Activated CD4-positive, alpha-beta T cell treated with anti-CD3 and anti-CD28 coated beads, Interleukin-2, amount 10 ng/mL, durations not matched to agents 7 days and 5 days (primary cell): Measurements from ENCODE around the gene LAMA2. TPM values are rescaled to one million over a fixed set of nuclear protein-coding genes. Genes with fewer than 3 reads are reported as not detected.

Experiments used
- CTCF ChIA-PET: fragments of 350-600 bp; sonication (Branson Sonifier 250); formaldehyde crosslinking; loops from one replicate; lab custom pipeline; 2021; ENCODE audit warnings: antibody characterized with exemption; lab: Charles Lee
- POLR2A ChIA-PET: fragments of 350-600 bp; sonication (Branson Sonifier 250); formaldehyde crosslinking; loops from one replicate; lab custom pipeline; 2021; ENCODE audit warnings: antibody characterized with exemption; lab: Charles Lee
- DNase-seq: peaks from one replicate; pipeline ENCODE4 v3.0.0-alpha.2; 2020
- H3K27ac Mint-ChIP-seq: one replicate; pipeline ENCODE4 v1.8.0; 2021; ENCODE audit warnings: mild to moderate bottlenecking, moderate library complexity, mixed read lengths
- H3K27me3 Mint-ChIP-seq: one replicate; pipeline ENCODE4 v1.8.0; 2021; ENCODE audit warnings: mixed read lengths
- H3K36me3 Mint-ChIP-seq: one replicate; pipeline ENCODE4 v1.8.0; 2021; ENCODE audit warnings: low read depth, mixed read lengths
- H3K4me1 Mint-ChIP-seq: one replicate; pipeline ENCODE4 v1.8.0; 2021; ENCODE audit warnings: mixed read lengths
- H3K4me3 Mint-ChIP-seq: one replicate; pipeline ENCODE4 v1.8.0; 2021; ENCODE audit warnings: mild to moderate bottlenecking, moderate library complexity, mixed read lengths
- H3K9me3 Mint-ChIP-seq: one replicate; pipeline ENCODE4 v1.8.0; 2021; ENCODE audit warnings: mixed read lengths
- total RNA-seq, 2 experiments: library from RNA; stranded (reverse); gene quantifications; one replicate each; pipeline ENCODE4 v1.2.3, GENCODE V29; 2021

Gene LAMA2
- total RNA-seq, 2 experiments from 2014 or later, result 0.02 to 0.05 TPM

- Mint-ChIP-seq H3K27ac (no peak overlapping the region), H3K9me3 (no peaks in the 10 kb centered on the region), H3K27me3 (no peaks in the 10 kb centered on the region), H3K4me3 (no peak overlapping the region), H3K36me3 (no peaks in the 10 kb centered on the region), H3K4me1 (no peaks in the 10 kb centered on the region)
- ChIA-PET POLR2A (no interaction called here), CTCF (interaction anchor here (0.9 kb wide), 1 partner anchor 293 kb away, joined by 4 read pairs; the partner anchor contains the start of gene ARHGAP18)
- no peak for DNase-seq
These were observed 533.5 kb downstream of the LAMA2 start for GRCh38 chr6:129416337-129416990.

GRCh38 chr6:129417416-129418086 lies 534.6 kb downstream of the LAMA2 start:
- Mint-ChIP-seq H3K9me3 (peaks cover 2% of the 10 kb centered on the region), H3K4me3 (no peak overlapping the region), H3K4me1 (no peaks in the 10 kb centered on the region), H3K27me3 (peaks cover 2% of the 10 kb centered on the region), H3K36me3 (no peaks in the 10 kb centered on the region), H3K27ac (no peak overlapping the region)
- DNase-seq, result no peak
- ChIA-PET POLR2A (no interaction called here), CTCF (interaction anchor here (0.9 kb wide), 1 partner anchor 292 kb away, joined by 4 read pairs; the partner anchor contains the start of gene ARHGAP18)

GRCh38 chr6:129419324-129419723 lies 536.4 kb downstream of the LAMA2 start:
- CTCF ChIA-PET, result no interaction called here
- Mint-ChIP-seq H3K27me3 (peaks cover 2% of the 10 kb centered on the region), H3K36me3 (no peaks in the 10 kb centered on the region), H3K4me3 (no peak overlapping the region), H3K9me3 (peaks cover 2% of the 10 kb centered on the region), H3K27ac (no peak overlapping the region), H3K4me1 (no peaks in the 10 kb centered on the region)
- POLR2A ChIA-PET, result no interaction called here
- DNase-seq, result no peak

- Mint-ChIP-seq H3K9me3 (peaks cover 5% of the 10 kb centered on the region), H3K4me3 (no peak overlapping the region), H3K36me3 (no peaks in the 10 kb centered on the region), H3K27ac (no peak overlapping the region), H3K27me3 (peaks cover 2% of the 10 kb centered on the region), H3K4me1 (no peaks in the 10 kb centered on the region)
- no peak for DNase-seq
- ChIA-PET POLR2A (no interaction called here), CTCF (interaction anchor here (0.6 kb wide), 1 partner anchor 1627 kb away, joined by 3 read pairs; no protein-coding TSS in a partner anchor)
These were observed 543.4 kb downstream of the LAMA2 start for GRCh38 chr6:129426343-129426742.

- H3K27ac Mint-ChIP-seq, result no peak overlapping the region
- no peaks in the 10 kb centered on the region for H3K4me1 Mint-ChIP-seq
- no peaks in the 10 kb centered on the region for H3K27me3 Mint-ChIP-seq
- no peak overlapping the region for H3K4me3 Mint-ChIP-seq
- CTCF ChIA-PET, result no interaction called here
- DNase-seq, result no peak
- POLR2A ChIA-PET, result no interaction called here
- no peaks in the 10 kb centered on the region for H3K36me3 Mint-ChIP-seq
- H3K9me3 Mint-ChIP-seq, result peaks cover 3% of the 10 kb centered on the region
These were observed 547.0 kb downstream of the LAMA2 start for GRCh38 chr6:129429956-129430355.

- no peak for DNase-seq
- no peaks in the 10 kb centered on the region for H3K4me1 Mint-ChIP-seq
- POLR2A ChIA-PET, result no interaction called here
- no peaks in the 10 kb centered on the region for H3K36me3 Mint-ChIP-seq
- peaks cover 3% of the 10 kb centered on the region for H3K9me3 Mint-ChIP-seq
- H3K27ac Mint-ChIP-seq, result no peak overlapping the region
- H3K4me3 Mint-ChIP-seq, result no peak overlapping the region
- H3K27me3 Mint-ChIP-seq, result no peaks in the 10 kb centered on the region
- CTCF ChIA-PET, result no interaction called here
These were observed 549.8 kb downstream of the LAMA2 start for GRCh38 chr6:129432738-129433137.

GRCh38 chr6:129434091-129434490 lies 551.2 kb downstream of the LAMA2 start:
- H3K36me3 Mint-ChIP-seq, result no peaks in the 10 kb centered on the region
- no peak overlapping the region for H3K4me3 Mint-ChIP-seq
- POLR2A ChIA-PET, result no interaction called here
- no peak for DNase-seq
- H3K27me3 Mint-ChIP-seq, result no peaks in the 10 kb centered on the region
- H3K4me1 Mint-ChIP-seq, result no peaks in the 10 kb centered on the region
- CTCF ChIA-PET, result no interaction called here
- peaks cover 3% of the 10 kb centered on the region for H3K9me3 Mint-ChIP-seq
- no peak overlapping the region for H3K27ac Mint-ChIP-seq

GRCh38 chr6:129440691-129441090 lies 557.8 kb downstream of the LAMA2 start:
- ChIA-PET POLR2A (no interaction called here), CTCF (no interaction called here)
- Mint-ChIP-seq H3K27ac (no peak overlapping the region), H3K27me3 (no peaks in the 10 kb centered on the region), H3K36me3 (no peaks in the 10 kb centered on the region), H3K4me1 (peaks cover 9% of the 10 kb centered on the region), H3K4me3 (no peak overlapping the region), H3K9me3 (no peaks in the 10 kb centered on the region)
- DNase-seq, result no peak

GRCh38 chr6:129444683-129445082 lies 561.7 kb downstream of the LAMA2 start:
- Mint-ChIP-seq H3K36me3 (peaks cover 6% of the 10 kb centered on the region), H3K4me1 (peaks cover 39% of the 10 kb centered on the region)

GRCh38 chr6:129446272-129447197 lies 563.6 kb downstream of the LAMA2 start:
- peaks cover 45% of the 10 kb centered on the region for H3K4me1 Mint-ChIP-seq
- peaks cover 10% of the 10 kb centered on the region for H3K36me3 Mint-ChIP-seq
- H3K27ac Mint-ChIP-seq, result no peak overlapping the region
- POLR2A ChIA-PET, result no interaction called here
- no peak overlapping the region for H3K4me3 Mint-ChIP-seq
- no peaks in the 10 kb centered on the region for H3K27me3 Mint-ChIP-seq
- CTCF ChIA-PET, result no interaction called here
- no peak for DNase-seq
- peaks cover 10% of the 10 kb centered on the region for H3K9me3 Mint-ChIP-seq

More at GRCh38 chr6:129444683-129445082, 561.7 kb downstream of the LAMA2 start:
- POLR2A ChIA-PET, result no interaction called here
- no peaks in the 10 kb centered on the region for H3K27me3 Mint-ChIP-seq
- H3K4me3 Mint-ChIP-seq, result no peak overlapping the region
- H3K9me3 Mint-ChIP-seq, result peaks cover 8% of the 10 kb centered on the region
- no peak for DNase-seq
- no peak overlapping the region for H3K27ac Mint-ChIP-seq
- CTCF ChIA-PET, result no interaction called here

- peaks cover 10% of the 10 kb centered on the region for H3K9me3 Mint-ChIP-seq
- peaks cover 10% of the 10 kb centered on the region for H3K36me3 Mint-ChIP-seq
- DNase-seq, result no peak
- CTCF ChIA-PET, result no interaction called here
- H3K27ac Mint-ChIP-seq, result no peak overlapping the region
- POLR2A ChIA-PET, result no interaction called here
- H3K4me3 Mint-ChIP-seq, result no peak overlapping the region
- no peaks in the 10 kb centered on the region for H3K27me3 Mint-ChIP-seq
- peaks cover 49% of the 10 kb centered on the region for H3K4me1 Mint-ChIP-seq
These were observed 564.2 kb downstream of the LAMA2 start for GRCh38 chr6:129447198-129447565.

GRCh38 chr6:129448965-129449364 lies 566.0 kb downstream of the LAMA2 start:
- Mint-ChIP-seq H3K4me3 (no peak overlapping the region), H3K36me3 (peaks cover 10% of the 10 kb centered on the region), H3K4me1 (peaks cover 58% of the 10 kb centered on the region), H3K27me3 (no peaks in the 10 kb centered on the region), H3K9me3 (peaks cover 13% of the 10 kb centered on the region), H3K27ac (peak overlapping the region; percentile 60)
- ChIA-PET POLR2A (no interaction called here), CTCF (no interaction called here)
- no peak for DNase-seq

GRCh38 chr6:129451187-129451586 lies 568.2 kb downstream of the LAMA2 start:
- no peak overlapping the region for H3K4me3 Mint-ChIP-seq
- peaks cover 10% of the 10 kb centered on the region for H3K36me3 Mint-ChIP-seq
- H3K27ac Mint-ChIP-seq, result no peak overlapping the region
- peaks cover 51% of the 10 kb centered on the region for H3K4me1 Mint-ChIP-seq
- CTCF ChIA-PET, result no interaction called here
- POLR2A ChIA-PET, result no interaction called here
- H3K9me3 Mint-ChIP-seq, result peaks cover 11% of the 10 kb centered on the region
- no peaks in the 10 kb centered on the region for H3K27me3 Mint-ChIP-seq
- no peak for DNase-seq
